GM12865 (cell line): ENCODE measurements around the gene DNAJC12.
A peak's percentile ranks its signal among the peaks of the same experiment; 100 is the strongest.
"Not testable (repeated sequence)": the region's sequence is repeated elsewhere in the genome, so short reads cannot be mapped to it uniquely, and the experiment has no call there.

Source experiments
- DNase-seq: peaks from one replicate; pipeline ENCODE4 v3.0.0; 2010; ENCODE audit warnings: low read depth
- H3K4me3 ChIP-seq: 2 replicates; pipeline ENCODE4 v1.5.1; 2011; ENCODE audit warnings: mild to moderate bottlenecking, low read depth, low read length, control low read depth
- TF ChIP-seq, protein P1 (sequence below): IDR thresholded peaks from 2 replicates; pipeline ENCODE4 v1.5.1; 2011; ENCODE audit warnings: low read length, control low read depth, low read depth, inconsistent platforms; ENCODE audit not compliant: insufficient read depth; ENCODE audit errors: missing control alignments

Gene DNAJC12

DNA sequence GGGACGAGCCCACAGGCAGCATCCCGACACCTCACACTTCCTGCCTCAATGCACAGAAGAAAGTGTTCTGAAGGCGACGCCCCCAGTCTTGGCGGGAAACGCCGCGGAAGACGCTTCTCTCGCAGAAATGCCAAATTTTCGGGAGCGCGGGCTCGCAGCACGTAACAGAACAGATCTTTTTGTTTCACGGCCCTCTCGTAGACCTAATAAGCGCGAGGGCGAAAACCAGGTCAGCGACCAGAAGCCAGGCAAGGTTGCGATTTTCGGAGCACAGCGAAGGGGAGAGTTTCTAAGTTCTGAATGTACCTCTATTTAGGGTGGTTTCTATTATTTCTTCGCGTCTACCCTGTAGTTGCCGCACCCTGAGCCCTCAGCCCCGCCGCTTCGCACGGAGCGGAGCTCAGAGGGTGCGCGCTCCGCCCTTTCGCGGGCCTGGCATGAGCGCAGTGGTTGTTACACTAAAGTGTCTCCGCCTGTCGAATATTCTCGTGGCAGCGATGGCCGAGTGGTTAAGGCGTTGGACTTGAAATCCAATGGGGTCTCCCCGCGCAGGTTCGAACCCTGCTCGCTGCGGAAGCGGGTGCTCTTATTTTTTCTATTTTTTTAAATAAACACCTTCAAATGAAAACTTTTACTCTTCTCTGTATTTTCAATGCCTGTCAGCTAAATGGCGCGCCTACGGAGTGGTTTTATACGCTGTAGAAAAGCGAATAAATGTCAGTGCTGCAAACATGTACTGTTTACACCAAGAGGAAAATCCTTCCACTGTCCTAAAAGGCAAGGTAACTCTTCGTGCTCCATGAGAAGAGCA lies 73.8 kb downstream of the DNAJC12 start:
- peak overlapping the region; percentile 83 for H3K4me3 ChIP-seq
- TF ChIP-seq, protein P1, sequence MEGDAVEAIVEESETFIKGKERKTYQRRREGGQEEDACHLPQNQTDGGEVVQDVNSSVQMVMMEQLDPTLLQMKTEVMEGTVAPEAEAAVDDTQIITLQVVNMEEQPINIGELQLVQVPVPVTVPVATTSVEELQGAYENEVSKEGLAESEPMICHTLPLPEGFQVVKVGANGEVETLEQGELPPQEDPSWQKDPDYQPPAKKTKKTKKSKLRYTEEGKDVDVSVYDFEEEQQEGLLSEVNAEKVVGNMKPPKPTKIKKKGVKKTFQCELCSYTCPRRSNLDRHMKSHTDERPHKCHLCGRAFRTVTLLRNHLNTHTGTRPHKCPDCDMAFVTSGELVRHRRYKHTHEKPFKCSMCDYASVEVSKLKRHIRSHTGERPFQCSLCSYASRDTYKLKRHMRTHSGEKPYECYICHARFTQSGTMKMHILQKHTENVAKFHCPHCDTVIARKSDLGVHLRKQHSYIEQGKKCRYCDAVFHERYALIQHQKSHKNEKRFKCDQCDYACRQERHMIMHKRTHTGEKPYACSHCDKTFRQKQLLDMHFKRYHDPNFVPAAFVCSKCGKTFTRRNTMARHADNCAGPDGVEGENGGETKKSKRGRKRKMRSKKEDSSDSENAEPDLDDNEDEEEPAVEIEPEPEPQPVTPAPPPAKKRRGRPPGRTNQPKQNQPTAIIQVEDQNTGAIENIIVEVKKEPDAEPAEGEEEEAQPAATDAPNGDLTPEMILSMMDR: no peak
- peak; percentile 97 for DNase-seq

DNA sequence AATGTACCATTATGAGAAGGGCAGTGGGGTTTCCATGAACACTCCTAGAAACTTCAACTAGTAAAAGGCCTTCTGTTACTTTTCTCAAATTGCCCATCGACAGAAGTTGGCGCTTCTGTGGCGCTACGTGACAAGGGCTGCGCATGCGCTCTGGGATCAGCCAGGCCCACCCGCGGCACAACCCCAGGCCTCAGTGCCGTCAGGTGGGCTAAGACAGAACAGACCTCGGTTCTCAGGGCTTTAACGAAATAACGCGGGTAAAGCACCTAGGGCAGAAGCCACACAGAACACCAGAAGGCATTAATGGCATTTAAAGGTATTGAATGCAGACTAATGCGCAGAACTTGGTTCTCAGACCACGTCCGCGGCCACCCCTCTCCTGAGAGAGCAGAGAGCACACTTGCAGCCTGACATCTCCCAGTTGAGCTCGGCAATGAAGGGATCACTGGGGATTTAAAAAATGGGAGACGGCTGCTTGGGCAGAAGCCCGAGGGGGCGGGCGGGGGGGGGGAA lies 74.4 kb downstream of the DNAJC12 start:
- TF ChIP-seq, protein P1: no peak
- peak overlapping the region; percentile 83 for H3K4me3 ChIP-seq
- DNase-seq: peak; percentile 89

DNA sequence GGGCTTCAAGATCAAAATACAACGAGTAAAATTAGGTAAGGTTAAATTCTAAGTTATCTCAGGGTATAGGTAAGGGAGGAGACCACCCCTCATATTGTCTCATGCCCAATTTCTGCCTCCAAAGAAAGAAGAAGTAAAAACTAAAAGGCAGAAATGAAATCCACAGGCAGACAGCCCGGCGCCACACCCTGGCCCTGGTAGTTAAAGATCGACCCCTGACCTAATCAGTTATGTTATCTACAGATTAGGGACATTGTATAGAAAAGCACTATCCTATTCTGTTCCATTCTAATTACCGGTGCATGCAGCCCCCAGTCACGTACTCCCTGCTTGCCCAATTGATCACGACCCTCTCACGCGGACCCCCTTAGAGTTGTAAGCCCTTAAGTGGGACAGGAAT lies 75.4 kb downstream of the DNAJC12 start:
- not testable (repeated sequence) for DNase-seq, H3K4me3 ChIP-seq

- H3K4me3 ChIP-seq: no peak overlapping the region
- DNase-seq: no peak
- TF ChIP-seq, protein P1: no peak
Observed at GRCh38 chr10:67760272-67760671, 77.7 kb downstream of the DNAJC12 start.
